K562 (cell line): Measurements from ENCODE around the gene LRP1B. TPM values are rescaled to one million over a fixed set of nuclear protein-coding genes. Genes with fewer than 3 reads are reported as not detected.

Experiments
- ATAC-seq: fragments of 200-7000 bp; cut with Tn5 transposase; 3 replicates; pipeline ENCODE4 v1.9.1; 2020; ENCODE audit warnings: moderate library complexity
- BruUV-seq: library from RNA; stranded (reverse); fragments of 400-500 nt; replicated peaks from 2 replicates; lab custom pipeline; 2021; lab: Mats Ljungman, UMichigan
- CTCF ChIA-PET: fragments of 300-600 bp; formaldehyde crosslinking; extraction: SDS; loops from one replicate; lab custom pipeline; 2021; ENCODE audit warnings: low intra/inter-chr PET ratio; lab: Yijun Ruan, JAX
- POLR2A ChIA-PET: fragments of 300-600, 350-650 bp; sonication (Branson Sonifier 250); formaldehyde crosslinking; extraction: SDS; loops from one replicate; lab custom pipeline; 2021; ENCODE audit warnings: antibody characterized with exemption, inconsistent platforms; lab: Yijun Ruan, JAX
- DNase-seq, 4 experiments: peaks; one replicate each; pipeline versions ENCODE4 v3.0.0 to v3.0.0-alpha.2; 2011 to 2018; ENCODE audit warnings: low spot score in 3 of 4, mixed read lengths in 3 of 4; ENCODE audit errors: extremely low read depth in 1 of 4
- FAIRE-seq: peaks from 2 replicates; lab custom pipeline; 2011; peaks lifted over from hg19 to GRCh38; lab: Jason Lieb, UNC
- H2AFZ ChIP-seq: 2 replicates; pipeline ENCODE4 v1.6.0; 2011; ENCODE audit warnings: low read depth, low read length, control low read depth, inconsistent platforms
- H3K27ac ChIP-seq: fragments of 200-600 bp; 3 replicates; pipeline ENCODE4 v1.8.0; 2011; ENCODE audit warnings: low read depth, mild to moderate bottlenecking, control low read depth, inconsistent platforms, low read length, moderate library complexity, mixed read lengths; ENCODE audit errors: extremely low read depth
- H3K27me3 ChIP-seq, 2 experiments: fragments of 300-600 bp in 1 of 2; 2 replicates in 1 of 2; 3 replicates in 1 of 2; pipeline versions ENCODE4 v1.6.0 to v1.8.0; 2011; ENCODE audit warnings: inconsistent platforms in 2 of 2, low read length in 2 of 2, mild to moderate bottlenecking in 1 of 2, mixed read lengths in 1 of 2, moderate library complexity in 1 of 2; ENCODE audit not compliant: control insufficient read depth in 2 of 2, insufficient read depth in 2 of 2
- H3K36me3 ChIP-seq: fragments of 300-600 bp; 3 replicates; pipeline ENCODE4 v1.8.0; 2011; ENCODE audit warnings: mild to moderate bottlenecking, low read length, inconsistent platforms; ENCODE audit not compliant: control insufficient read depth, insufficient read depth
- H3K4me1 ChIP-seq, 2 experiments: fragments of 200-600 bp in 1 of 2; replicated peaks in 1 of 2; 2 replicates in 1 of 2; 3 replicates in 1 of 2; pipeline versions ENCODE4 v1.5.1 to v1.8.0; 2011; ENCODE audit warnings: inconsistent platforms in 2 of 2, low read length in 2 of 2, mild to moderate bottlenecking in 1 of 2, mixed read lengths in 1 of 2, moderate library complexity in 1 of 2; ENCODE audit not compliant: control insufficient read depth in 2 of 2, insufficient read depth in 2 of 2
- H3K4me2 ChIP-seq: 2 replicates; pipeline ENCODE4 v1.6.1; 2011; ENCODE audit warnings: low read length, control low read depth, inconsistent platforms, mixed read lengths; ENCODE audit not compliant: insufficient read depth
- H3K4me3 ChIP-seq: fragments of 200-600 bp; sonication (generic), shearing (Covaris generic); 2 replicates; pipeline ENCODE4 v1.5.1; 2016; ENCODE audit warnings: control low read depth, inconsistent platforms
- H3K79me2 ChIP-seq: fragments of 200-600 bp; 3 replicates; pipeline ENCODE4 v1.8.0; 2011; ENCODE audit warnings: low read length, inconsistent platforms; ENCODE audit not compliant: control insufficient read depth, insufficient read depth
- H3K9ac ChIP-seq, 2 experiments: 2 replicates each; pipeline versions ENCODE4 v1.6.0 to v1.6.1; 2011; ENCODE audit warnings: low read depth in 2 of 2, low read length in 2 of 2, control low read depth in 1 of 2, inconsistent platforms in 1 of 2, mild to moderate bottlenecking in 1 of 2, mixed read lengths in 1 of 2; ENCODE audit not compliant: insufficient read depth in 1 of 2
- H3K9me1 ChIP-seq: one replicate; pipeline ENCODE4 v1.6.0; 2011; ENCODE audit warnings: inconsistent platforms, mild to moderate bottlenecking, low read length, moderate library complexity; ENCODE audit not compliant: control insufficient read depth, insufficient read depth
- H3K9me3 ChIP-seq: replicated peaks from 2 replicates; pipeline ENCODE4 v1.5.1; 2011; ENCODE audit warnings: low read depth, low read length, inconsistent platforms; ENCODE audit not compliant: control insufficient read depth, insufficient read depth
- H4K20me1 ChIP-seq: replicated peaks from 2 replicates; pipeline ENCODE4 v1.6.1; 2011; ENCODE audit warnings: low read length, inconsistent platforms, mixed read lengths; ENCODE audit not compliant: control insufficient read depth, insufficient read depth
- E2F6 ChIP-seq, 2 experiments: IDR thresholded peaks; 2 replicates each; pipeline ENCODE4 v1.6.1; 2011; ENCODE audit warnings: borderline replicate concordance in 1 of 2, control low read depth in 1 of 2, low read depth in 1 of 2, low read length in 1 of 2, mild to moderate bottlenecking in 1 of 2, mixed read lengths in 1 of 2, moderate library complexity in 1 of 2; ENCODE audit not compliant: insufficient read depth in 1 of 2, insufficient read length in 1 of 2, poor library complexity in 1 of 2, severe bottlenecking in 1 of 2; ENCODE audit errors: extremely low read depth in 1 of 2
- FOXP4 ChIP-seq: sonication (generic); formaldehyde crosslinking; IDR thresholded peaks from 2 replicates; pipeline ENCODE4 v1.8.0; 2022; ENCODE audit warnings: mild to moderate bottlenecking, missing genetic modification reagents, borderline replicate concordance
- PHF8 ChIP-seq: fragments of 200-600 bp; sonication (generic); IDR thresholded peaks from 2 replicates; pipeline ENCODE4 v1.6.1; 2012; ENCODE audit warnings: mixed run types, mild to moderate bottlenecking, inconsistent platforms, low read length, moderate library complexity, borderline replicate concordance
- TAF15 ChIP-seq: fragments of 200-400 bp; formaldehyde crosslinking; IDR thresholded peaks from 2 replicates; pipeline ENCODE4 v1.6.1; 2017; ENCODE audit warnings: mild to moderate bottlenecking, low read depth, low read length, moderate library complexity
- ZNF507 ChIP-seq: conservative IDR thresholded peaks from 2 replicates; pipeline ENCODE4 v1.6.1; 2017; ENCODE audit warnings: missing genetic modification characterization, missing compliant biosample characterization
- WGBS: fragments of 100-300 bp; shearing (Covaris generic); methylation state at CpG from one replicate; pipeline ENCODE4 v1.1.6; 2016; ENCODE audit warnings: low coverage, mixed read lengths; ENCODE audit not compliant: insufficient coverage; ENCODE audit errors: missing lambda C conversion rate; 5-methylcytosine and 5-hydroxymethylcytosine counted together
- in situ Hi-C: fragments of 300-500 bp; cut with MboI; formaldehyde crosslinking; loops from 4 replicates; pipeline ENCODE4 v1.15.0; 2018; ENCODE audit warnings: inconsistent platforms, mixed read lengths
- intact Hi-C: fragments of 100-400 bp; cut with micrococcal nuclease; formaldehyde crosslinking; loops from 2 replicates; pipeline ENCODE4 v1.14.2; 2022
- polyA plus RNA-seq, 8 experiments: library from polyadenylated mRNA; depleted of rRNA in 4 of 8; stranded (reverse) in 5 of 8; unstranded in 3 of 8; fragments of >200 nt; fragmentation: Nextera tagmentation in 2 of 8; fragmentation: Illumina TruSeq in 1 of 8; extraction: Ambion mirVana in 2 of 8; extraction: Trizol in 1 of 8; gene quantifications; 2 replicates each; pipeline versions ENCODE4 v1.2.1 to v1.2.3, GENCODE V29; 2011 to 2014; ENCODE audit warnings: inconsistent platforms in 1 of 8, missing spikeins in 1 of 8
- total RNA-seq, 7 experiments: library from RNA; depleted of rRNA in 6 of 7; stranded (reverse); fragments of >200 nt in 6 of 7; fragmentation: Illumina TruSeq in 2 of 7; extraction: Trizol in 2 of 7; gene quantifications; 2 replicates each; pipeline versions ENCODE4 v1.2.1 to v1.2.3, GENCODE V29; 2011 to 2021; ENCODE audit warnings: low replicate concordance in 1 of 7

LRP1B gene
- total and polyA plus RNA-seq, 9 of the 15 experiments (the other 6 are each of a cell fraction or from before 2014, with no cell fraction given) = not detected

- CTCF ChIA-PET = no interaction called here
- ATAC-seq (no peak), DNase-seq (no peak), FAIRE-seq (no peak)
- H3K27ac ChIP-seq = no peak overlapping the region
- H3K27me3 ChIP-seq = no peaks in the 10 kb centered on the region
- no TSS peak for BruUV-seq
- no peak overlapping the region for H3K4me3 ChIP-seq
- H3K4me1 ChIP-seq = no peaks in the 10 kb centered on the region
- H3K9me1 ChIP-seq = no peaks in the 10 kb centered on the region
- no peaks in the 10 kb centered on the region for H3K79me2 ChIP-seq
- intact Hi-C loops (no loop called here), in situ Hi-C loops (no loop called here)
- WGBS = 0% methylated on average over 4 of the region's 4 CpGs
- no peaks in the 10 kb centered on the region; the same call in 1 of the 2 replicates for H3K9me3 ChIP-seq
- no peak overlapping the region for H3K4me2 ChIP-seq
- POLR2A ChIA-PET = no interaction called here
- no peaks in the 10 kb centered on the region for H3K36me3 ChIP-seq
- no peak for TF ChIP-seq PHF8
- no peak for TF ChIP-seq FOXP4 (CRISPR knock-in tag)
- TF ChIP-seq ZNF507 (tag) = no peak
- TF ChIP-seq E2F6 (IDR thresholded peaks at IDR 0.05; ENCODE audit: borderline replicate concordance in 1 of 2, extremely low read depth in 1 of 2, insufficient read depth in 1 of 2, insufficient read length in 1 of 2, low read depth in 1 of 2, low read length in 1 of 2, poor library complexity in 1 of 2, severe bottlenecking in 1 of 2) = no peak
- TF ChIP-seq TAF15 = no peak
- H4K20me1 ChIP-seq = no peaks in the 10 kb centered on the region
- no peak overlapping the region for H2AFZ ChIP-seq
- no peak overlapping the region for H3K9ac ChIP-seq
Measured at GRCh38 chr2:142069251-142069888, 61.4 kb downstream of the LRP1B start.
